WI38 (cell line): ENCODE results near the gene TNRC18.
"Not testable (repeated sequence)": the region's sequence is repeated elsewhere in the genome, so short reads cannot be mapped to it uniquely, and the experiment has no call there.

Source experiments
- H3K4me3 ChIP-seq: 2 replicates; pipeline ENCODE4 v1.5.1; 2011; ENCODE audit warnings: low read depth, mild to moderate bottlenecking, control low read depth, low read length
- CTCF ChIP-seq: IDR thresholded peaks from 2 replicates; pipeline ENCODE4 v1.5.1; 2012; ENCODE audit warnings: low read depth, mild to moderate bottlenecking, control low read depth, low read length

The TNRC18 gene

GRCh38 chr7:5296611-5297226, 126.9 kb downstream of the TNRC18 start:
- no peak overlapping the region for H3K4me3 ChIP-seq
- no peak for TF ChIP-seq CTCF

- no peak for TF ChIP-seq CTCF
- H3K4me3 ChIP-seq, result no peak overlapping the region
Measured at GRCh38 chr7:5296015-5296610, 127.5 kb downstream of the TNRC18 start.

GRCh38 chr7:5295039-5296014, 128.3 kb downstream of the TNRC18 start:
- no peak for TF ChIP-seq CTCF
- H3K4me3 ChIP-seq, result no peak overlapping the region

GRCh38 chr7:5294169-5294987, 129.3 kb downstream of the TNRC18 start:
- H3K4me3 ChIP-seq, result no peak overlapping the region
- no peak for TF ChIP-seq CTCF

GRCh38 chr7:5291711-5292335, 131.8 kb downstream of the TNRC18 start:
- not testable (repeated sequence) for H3K4me3 ChIP-seq

GRCh38 chr7:5291301-5291700, 132.3 kb downstream of the TNRC18 start:
- TF ChIP-seq CTCF, result no peak
- H3K4me3 ChIP-seq, result no peak overlapping the region

- no peak overlapping the region for H3K4me3 ChIP-seq
- no peak for TF ChIP-seq CTCF
Measured at GRCh38 chr7:5289355-5289754, 134.3 kb downstream of the TNRC18 start.

- not testable (repeated sequence) for H3K4me3 ChIP-seq
Measured at GRCh38 chr7:5288560-5288959, 135.1 kb downstream of the TNRC18 start.
